GM12875 (cell line): ENCODE measurements around the gene CASZ1.

Experiments
- H3K4me3 ChIP-seq: one replicate; pipeline ENCODE4 v1.5.1; 2011; ENCODE audit warnings: low read depth, low read length, control low read depth
- TF ChIP-seq, protein P1 (sequence below): IDR thresholded peaks from 2 replicates; pipeline ENCODE4 v1.5.1; 2011; ENCODE audit warnings: low read depth, mild to moderate bottlenecking, control low read depth, inconsistent platforms, low read length, moderate library complexity, borderline replicate concordance; ENCODE audit not compliant: insufficient read depth

The CASZ1 gene

DNA sequence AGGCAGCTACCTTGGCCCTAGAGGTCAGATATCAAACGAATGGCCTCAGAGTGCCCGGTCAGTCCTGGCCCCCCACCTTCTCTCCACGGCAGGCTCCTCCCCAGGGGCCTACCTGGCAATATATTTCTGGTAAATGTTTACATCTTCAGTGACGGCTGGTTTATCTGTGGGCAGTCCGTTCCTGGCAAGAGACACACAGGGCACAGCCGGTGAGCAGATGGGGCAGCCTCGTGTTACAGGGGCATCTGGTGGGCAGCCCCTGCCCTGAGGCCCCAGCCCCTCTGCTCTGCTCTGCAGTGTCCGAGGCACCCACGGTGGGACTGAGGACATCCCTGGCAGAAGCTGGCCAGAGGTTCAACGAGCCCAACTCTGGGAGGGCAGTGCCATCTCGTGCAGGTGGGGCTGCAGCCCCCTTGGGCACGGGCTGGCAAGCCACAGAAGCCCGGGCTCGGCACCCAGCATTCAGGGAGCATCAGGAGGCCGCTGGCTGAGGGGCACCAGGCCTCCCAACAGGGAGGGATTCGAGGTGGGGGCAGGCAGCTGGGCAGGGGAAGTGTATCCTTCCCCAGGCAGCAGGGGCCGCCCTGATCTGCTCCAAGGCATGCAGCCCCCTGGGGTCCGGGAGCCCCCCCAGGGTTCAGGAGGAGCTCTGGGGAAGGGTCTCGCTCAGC lies 137.9 kb downstream of the CASZ1 start:
- H3K4me3 ChIP-seq = no peak overlapping the region
- TF ChIP-seq, protein P1, sequence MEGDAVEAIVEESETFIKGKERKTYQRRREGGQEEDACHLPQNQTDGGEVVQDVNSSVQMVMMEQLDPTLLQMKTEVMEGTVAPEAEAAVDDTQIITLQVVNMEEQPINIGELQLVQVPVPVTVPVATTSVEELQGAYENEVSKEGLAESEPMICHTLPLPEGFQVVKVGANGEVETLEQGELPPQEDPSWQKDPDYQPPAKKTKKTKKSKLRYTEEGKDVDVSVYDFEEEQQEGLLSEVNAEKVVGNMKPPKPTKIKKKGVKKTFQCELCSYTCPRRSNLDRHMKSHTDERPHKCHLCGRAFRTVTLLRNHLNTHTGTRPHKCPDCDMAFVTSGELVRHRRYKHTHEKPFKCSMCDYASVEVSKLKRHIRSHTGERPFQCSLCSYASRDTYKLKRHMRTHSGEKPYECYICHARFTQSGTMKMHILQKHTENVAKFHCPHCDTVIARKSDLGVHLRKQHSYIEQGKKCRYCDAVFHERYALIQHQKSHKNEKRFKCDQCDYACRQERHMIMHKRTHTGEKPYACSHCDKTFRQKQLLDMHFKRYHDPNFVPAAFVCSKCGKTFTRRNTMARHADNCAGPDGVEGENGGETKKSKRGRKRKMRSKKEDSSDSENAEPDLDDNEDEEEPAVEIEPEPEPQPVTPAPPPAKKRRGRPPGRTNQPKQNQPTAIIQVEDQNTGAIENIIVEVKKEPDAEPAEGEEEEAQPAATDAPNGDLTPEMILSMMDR = no peak

- TF ChIP-seq, protein P1 = no peak
- no peak overlapping the region for H3K4me3 ChIP-seq
These were observed 139.2 kb downstream of the CASZ1 start for GRCh38 chr1:10657088-10657847.

GRCh38 chr1:10656431-10656830 lies 140.0 kb downstream of the CASZ1 start:
- no peak overlapping the region for H3K4me3 ChIP-seq
- TF ChIP-seq, protein P1 = no peak

- TF ChIP-seq, protein P1 = no peak
- no peak overlapping the region for H3K4me3 ChIP-seq
These were observed 141.4 kb downstream of the CASZ1 start for GRCh38 chr1:10655002-10655401.

- H3K4me3 ChIP-seq = no peak overlapping the region
- TF ChIP-seq, protein P1 = no peak
These were observed 142.9 kb downstream of the CASZ1 start for GRCh38 chr1:10653370-10654125.

GRCh38 chr1:10652626-10653025 lies 143.8 kb downstream of the CASZ1 start:
- TF ChIP-seq, protein P1 = no peak
- no peak overlapping the region for H3K4me3 ChIP-seq
